B cell (primary cell): ENCODE data around the gene USP6NL.

ENCODE experiments used
- CTCF ChIP-seq: fragments of 200-600 bp; IDR thresholded peaks from one replicate; pipeline ENCODE4 v1.8.0; 2022; ENCODE audit warnings: antibody characterized with exemption, mild to moderate bottlenecking
- EZH2 ChIP-seq: IDR thresholded peaks from 2 replicates; pipeline ENCODE4 v1.6.1; 2012; ENCODE audit warnings: borderline replicate concordance, low read depth, mild to moderate bottlenecking, moderate library complexity, low read length; ENCODE audit not compliant: insufficient read depth, poor library complexity, severe bottlenecking

GRCh38 chr10:11515596-11516430 is 95.6 kb downstream of the USP6NL start:
- TF ChIP-seq CTCF (peak; percentile 97), EZH2 (no peak)
